HG02678 (cell line): ENCODE data around the gene IQSEC3.

ENCODE experiments used
- ATAC-seq: cut with Tn5 transposase; IDR thresholded peaks from one replicate; pipeline ENCODE4 v1.9.1; 2021; ENCODE audit warnings: mild to moderate bottlenecking, moderate library complexity; ENCODE audit not compliant: unreplicated experiment

Gene IQSEC3

DNA sequence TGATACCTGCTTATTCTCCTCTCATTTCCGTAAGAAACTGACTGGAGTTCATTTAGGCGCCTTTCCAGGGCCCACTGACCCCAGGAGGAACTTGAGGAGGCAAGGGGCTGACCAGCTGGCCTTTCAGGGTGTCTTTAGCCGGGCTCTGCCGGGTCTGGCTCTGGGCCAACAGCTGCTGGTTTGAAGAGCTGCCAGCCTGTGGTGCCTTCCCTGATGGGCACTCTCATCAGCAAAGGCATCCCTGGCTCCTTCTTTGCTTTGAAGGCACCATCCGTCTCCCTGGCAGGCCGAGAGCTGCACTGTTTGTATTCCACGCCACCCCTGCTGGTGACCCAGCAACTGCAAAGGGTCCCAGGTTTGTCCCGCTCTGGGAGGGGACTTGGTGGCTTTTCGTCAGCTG lies 42.0 kb downstream of the IQSEC3 start:
- ATAC-seq = no peak

DNA sequence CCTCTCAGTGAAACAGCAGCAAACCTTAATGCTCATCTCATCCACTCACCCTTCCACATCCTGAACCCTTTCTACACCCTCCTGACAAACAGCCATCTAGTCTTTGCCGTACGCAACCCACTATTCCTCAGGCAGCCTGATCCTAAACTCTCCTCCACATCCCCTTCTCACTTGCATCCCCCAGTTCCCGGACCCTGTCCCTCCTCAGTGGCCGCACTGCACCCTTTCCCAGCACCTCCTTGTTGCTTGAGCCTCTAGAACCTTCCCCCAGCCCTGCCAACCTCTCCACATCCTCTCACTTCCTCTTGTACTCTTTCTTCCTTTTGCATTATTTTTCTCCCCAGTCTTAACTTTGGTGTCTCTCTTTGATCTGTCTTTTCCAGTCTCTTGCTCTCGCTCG lies 42.9 kb downstream of the IQSEC3 start:
- no peak for ATAC-seq

DNA sequence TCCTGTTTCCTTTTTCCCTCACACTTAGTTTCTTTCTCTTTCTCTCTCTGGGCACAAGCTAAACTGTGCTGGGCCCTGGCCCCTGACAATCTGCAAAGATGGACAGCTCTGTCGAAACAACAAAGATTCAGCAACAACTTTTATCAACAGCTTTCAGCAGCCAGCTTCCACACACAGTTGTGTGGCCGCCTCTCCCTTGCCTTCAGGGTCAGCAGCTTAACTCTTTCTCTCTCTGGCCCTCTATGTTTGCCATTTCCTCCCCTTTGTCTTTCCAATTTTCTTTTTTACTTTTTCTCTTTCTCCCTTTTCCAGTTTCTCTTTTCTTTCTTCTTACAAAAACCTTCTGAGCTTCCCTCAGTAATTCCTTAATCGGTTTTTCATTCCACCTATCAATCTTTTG lies 43.3 kb downstream of the IQSEC3 start:
- no peak for ATAC-seq

GRCh38 chr12:111699-112493 lies 45.3 kb downstream of the IQSEC3 start:
- ATAC-seq = no peak

DNA sequence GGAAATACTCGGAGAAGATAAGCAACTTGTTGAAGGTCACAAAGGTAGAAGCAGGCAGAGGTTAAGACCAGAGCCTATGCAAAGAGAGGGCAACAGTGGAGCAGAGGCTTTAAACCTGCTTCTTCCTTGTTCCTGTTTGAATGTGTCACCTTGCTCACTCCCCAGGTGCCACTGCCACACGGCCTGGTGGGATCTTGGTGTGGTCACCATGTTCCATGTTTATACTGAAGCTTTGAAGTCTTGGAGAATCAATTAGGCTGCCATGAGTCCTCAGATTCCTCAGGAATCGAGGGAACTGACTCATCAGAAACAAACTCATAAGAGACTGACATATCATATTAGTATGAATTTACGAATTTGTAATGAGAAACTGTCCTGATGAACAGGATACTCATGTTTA lies 46.8 kb downstream of the IQSEC3 start:
- no peak for ATAC-seq

- no peak for ATAC-seq
Observed at GRCh38 chr12:114626-115211, 48.2 kb downstream of the IQSEC3 start.

- no peak for ATAC-seq
Observed at GRCh38 chr12:115518-115917, 49.0 kb downstream of the IQSEC3 start.

GRCh38 chr12:115960-116915 lies 49.7 kb downstream of the IQSEC3 start:
- no peak for ATAC-seq

- no peak for ATAC-seq
Observed at GRCh38 chr12:117311-117710, 50.7 kb downstream of the IQSEC3 start.

GRCh38 chr12:117816-118345 lies 51.3 kb downstream of the IQSEC3 start:
- no peak for ATAC-seq

DNA sequence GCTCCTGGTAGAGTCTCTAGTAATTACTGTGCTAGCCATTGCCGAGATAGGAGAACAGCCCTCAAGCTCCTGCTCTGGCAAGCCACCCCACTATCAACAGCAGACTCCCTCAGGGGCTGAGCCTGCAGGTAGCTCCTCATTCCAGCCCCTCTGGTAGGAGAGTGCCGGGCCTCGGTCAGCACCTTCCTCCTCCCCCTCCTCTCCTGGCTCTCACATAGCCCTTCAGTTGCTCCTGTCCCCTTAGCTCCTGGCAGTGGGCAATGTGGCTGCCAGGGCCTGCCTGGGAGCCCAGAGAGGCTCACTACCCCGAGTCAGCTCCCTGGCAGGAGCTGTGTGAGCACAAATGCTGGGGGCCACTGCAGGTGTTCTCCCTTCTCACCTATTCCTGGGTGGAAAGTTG lies 52.0 kb downstream of the IQSEC3 start:
- no peak for ATAC-seq

DNA sequence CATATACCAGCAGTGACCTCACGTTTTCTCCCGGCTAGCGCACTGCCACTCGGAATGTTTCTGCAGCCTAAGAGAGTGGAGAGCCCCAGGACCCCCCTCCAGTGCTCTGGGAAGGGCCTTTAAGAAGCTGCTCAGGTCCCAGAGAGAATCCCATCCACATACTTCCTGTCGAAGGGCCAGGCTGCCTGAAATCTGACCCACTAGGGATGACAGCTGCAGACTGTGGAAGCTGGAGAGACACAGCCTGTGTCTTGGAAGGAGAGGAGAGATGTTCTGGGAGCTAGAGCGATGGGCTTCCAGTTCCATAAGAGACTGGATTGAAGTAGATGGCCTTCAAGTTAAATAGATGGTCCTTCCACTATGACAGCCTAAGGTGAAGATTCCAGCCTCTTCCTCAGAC lies 54.4 kb downstream of the IQSEC3 start:
- no peak for ATAC-seq

DNA sequence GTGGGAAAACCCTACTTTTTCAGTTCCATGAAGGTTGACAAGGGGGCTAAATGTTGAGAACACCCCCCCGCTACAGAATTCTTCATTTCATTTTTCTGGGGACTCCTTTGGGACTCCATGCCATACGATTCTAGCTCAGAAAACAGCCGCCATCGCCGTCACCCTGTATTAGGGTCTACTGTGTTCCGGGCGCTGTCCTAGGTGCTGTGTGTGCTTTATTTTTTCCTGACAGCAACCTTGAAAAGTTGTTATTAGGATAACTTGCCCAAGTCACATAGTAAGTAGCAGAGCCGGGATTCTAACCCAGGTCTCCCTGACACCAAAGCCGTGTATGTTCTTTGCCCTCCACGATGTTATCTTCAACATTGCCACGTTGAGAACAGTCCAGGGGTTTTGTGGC lies 55.1 kb downstream of the IQSEC3 start:
- ATAC-seq = no peak

DNA sequence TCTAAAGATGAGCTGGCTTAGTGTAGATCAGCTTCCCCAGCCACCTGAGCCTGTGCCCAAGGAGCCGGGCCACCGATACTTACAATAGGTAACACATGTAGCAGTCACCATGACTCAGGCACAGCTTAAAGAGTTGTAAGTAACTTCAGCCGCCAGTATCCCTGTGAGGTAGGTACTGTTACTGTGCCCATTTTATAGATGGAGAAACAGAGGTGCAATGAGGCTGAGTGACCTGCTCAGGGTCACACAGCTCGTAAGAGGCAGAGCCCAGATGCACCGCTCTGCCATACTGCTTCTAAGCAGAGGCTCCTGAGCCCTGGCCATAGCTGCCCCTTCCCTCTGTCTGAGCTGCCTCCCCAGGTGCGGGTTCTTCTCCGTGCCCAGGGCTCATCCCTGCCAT lies 58.5 kb downstream of the IQSEC3 start:
- no peak for ATAC-seq

DNA sequence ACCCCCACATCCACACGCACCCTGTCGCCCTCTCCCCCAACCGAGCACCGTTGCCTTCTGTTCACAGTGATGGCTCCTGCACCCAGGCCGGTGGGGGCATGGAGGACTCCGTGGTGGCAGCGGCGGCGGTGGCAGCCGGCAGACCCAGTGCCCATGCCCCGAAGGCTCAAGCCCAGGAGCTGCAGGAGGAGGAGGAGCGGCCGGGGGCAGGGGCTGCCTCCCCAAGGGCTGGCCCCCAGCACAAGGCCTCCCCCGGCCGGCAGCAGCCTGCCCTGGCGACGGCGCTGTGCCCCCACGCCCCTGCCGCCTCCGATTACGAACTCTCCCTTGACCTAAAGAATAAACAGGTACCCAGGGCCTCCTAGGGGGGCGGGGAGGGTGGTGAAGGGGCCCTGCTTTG lies 59.0 kb downstream of the IQSEC3 start:
- ATAC-seq = no peak

GRCh38 chr12:128079-128478 lies 61.5 kb downstream of the IQSEC3 start:
- no peak for ATAC-seq

DNA sequence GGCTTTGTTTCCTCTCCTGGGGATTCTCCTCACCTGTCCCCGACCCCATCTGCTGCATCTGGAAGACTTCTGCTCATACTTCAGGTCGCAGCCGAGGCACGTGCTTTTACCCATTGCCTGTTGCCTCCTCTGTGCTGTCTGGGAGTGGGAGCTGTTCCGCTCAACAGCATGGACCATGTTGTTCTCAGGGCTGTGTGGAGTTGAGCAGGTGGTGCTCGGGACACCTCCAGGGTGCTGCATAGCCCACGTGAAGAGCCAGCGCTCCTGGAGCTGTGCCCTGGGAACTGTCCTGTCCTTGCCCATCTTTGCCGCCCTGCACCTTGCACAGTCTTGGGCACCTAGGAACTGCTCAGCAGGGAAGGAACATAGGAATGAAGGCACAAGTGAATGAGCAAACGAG lies 62.4 kb downstream of the IQSEC3 start:
- no peak for ATAC-seq

DNA sequence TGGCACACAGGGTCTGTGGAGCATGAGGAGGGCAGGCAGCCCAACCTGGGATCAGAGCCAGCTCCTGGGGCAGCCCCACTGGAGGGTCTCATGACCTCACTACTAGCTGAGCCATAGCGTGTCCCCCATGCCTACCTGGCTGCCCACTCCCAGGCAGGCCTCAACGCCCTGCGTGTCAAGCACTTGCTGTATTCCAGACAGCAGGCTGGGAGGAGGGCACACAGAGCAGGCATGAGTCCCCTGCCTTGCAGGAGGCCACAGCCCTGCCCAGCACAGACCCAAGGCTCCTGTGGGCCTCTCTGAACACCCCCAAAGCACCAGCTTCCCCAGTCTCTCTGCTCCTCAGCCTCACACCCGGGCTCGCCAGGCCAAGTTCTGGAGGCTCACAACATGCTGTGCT lies 64.0 kb downstream of the IQSEC3 start:
- no peak for ATAC-seq

GRCh38 chr12:131008-131407 lies 64.4 kb downstream of the IQSEC3 start:
- no peak for ATAC-seq

GRCh38 chr12:131732-132495 lies 65.3 kb downstream of the IQSEC3 start:
- ATAC-seq = no peak
